ENCODE measurements around the gene SPC24. TPM values are rescaled to one million over a fixed set of nuclear protein-coding genes. Genes with fewer than 3 reads are reported as not detected.

SPC24 gene, protein sequence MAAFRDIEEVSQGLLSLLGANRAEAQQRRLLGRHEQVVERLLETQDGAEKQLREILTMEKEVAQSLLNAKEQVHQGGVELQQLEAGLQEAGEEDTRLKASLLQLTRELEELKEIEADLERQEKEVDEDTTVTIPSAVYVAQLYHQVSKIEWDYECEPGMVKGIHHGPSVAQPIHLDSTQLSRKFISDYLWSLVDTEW
- 15.2 to 22.2 TPM (median 20.0 TPM) in 5 replicates for total RNA-seq (2022; extraction: Qiagen RNA extraction)

GRCh38 chr19:11155373-11156120, at the start of gene SPC24:
Gene SPC24 (minus strand): TSS chr19:11155782. CDS start chr19:11155776, 6 bp downstream.

GRCh38 chr19:11197291-11198174, 42.0 kb upstream of the SPC24 start, which contains the start of gene KANK2:
Gene KANK2 (minus strand): TSS chr19:11197545. CDS start chr19:11194511, 3,034 bp downstream.

Other genes starting within 250 kb of the SPC24 start
- 17.6 to 22.1 TPM (median 18.7 TPM) in 5 replicates for gene YIPF2, start 227.1 kb downstream of the SPC24 start, total RNA-seq (2022; extraction: Qiagen RNA extraction)
- gene TIMM29, start 227.0 kb downstream of the SPC24 start, total RNA-seq (2022; extraction: Qiagen RNA extraction) = 12.6 to 20.3 TPM (median 17.7 TPM) in 5 replicates
- gene SMARCA4, start 194.8 kb downstream of the SPC24 start, total RNA-seq (2022; extraction: Qiagen RNA extraction) = 8.4 to 10.2 TPM (median 9.3 TPM) in 5 replicates
- 20.6 to 28.5 TPM (median 27.5 TPM) in 5 replicates for gene LDLR, start 66.3 kb downstream of the SPC24 start, total RNA-seq (2022; extraction: Qiagen RNA extraction)
- gene KANK2, start 41.8 kb upstream of the SPC24 start, total RNA-seq (2022; extraction: Qiagen RNA extraction) = 38.3 to 64.7 TPM (median 53.7 TPM) in 5 replicates
- not detected in 5 replicates for gene ANGPTL8, start 83.8 kb upstream of the SPC24 start, total RNA-seq (2022; extraction: Qiagen RNA extraction)
- 7.9 to 10.2 TPM (median 9.3 TPM) in 5 replicates for gene DOCK6, start 106.7 kb upstream of the SPC24 start, total RNA-seq (2022; extraction: Qiagen RNA extraction)
- gene TSPAN16, start 140.4 kb upstream of the SPC24 start, total RNA-seq (2022; extraction: Qiagen RNA extraction) = not detected in 5 replicates
- 2.8 to 6.0 TPM (median 3.8 TPM) in 5 replicates for gene RAB3D, start 183.9 kb upstream of the SPC24 start, total RNA-seq (2022; extraction: Qiagen RNA extraction)
- gene TMEM205, start 190.5 kb upstream of the SPC24 start, total RNA-seq (2022; extraction: Qiagen RNA extraction) = 88.3 to 128 TPM (median 107 TPM) in 5 replicates
- gene CCDC159, start 190.7 kb upstream of the SPC24 start, total RNA-seq (2022; extraction: Qiagen RNA extraction) = 3.6 to 4.9 TPM (median 4.6 TPM) in 5 replicates
- gene PLPPR2, start 199.7 kb upstream of the SPC24 start, total RNA-seq (2022; extraction: Qiagen RNA extraction) = 7.5 to 9.7 TPM (median 8.9 TPM) in 5 replicates
- 1.3 to 2.4 TPM (median 1.8 TPM) in 5 replicates for gene SWSAP1, start 218.9 kb upstream of the SPC24 start, total RNA-seq (2022; extraction: Qiagen RNA extraction)
- 3.0 to 4.9 TPM (median 4.0 TPM) in 5 replicates for gene EPOR, start 228.5 kb upstream of the SPC24 start, total RNA-seq (2022; extraction: Qiagen RNA extraction)